Stimulated activated CD4-positive, alpha-beta T cell treated with anti-CD3 and anti-CD28 coated beads, Interleukin-1b, Interleukin-23, amount 100 ng/mL, for 24 hours (primary cell): ENCODE results near the gene ITGA11.

Experiments
- DNase-seq, 4 experiments: peaks; one replicate each; pipeline ENCODE4 v3.0.0-alpha.2; 2020; ENCODE audit warnings: low read depth in 4 of 4, low spot score in 1 of 4

ITGA11 gene

GRCh38 chr15:68333775-68334470, 98.0 kb downstream of the ITGA11 start:
- no peak for DNase-seq

GRCh38 chr15:68332266-68332665, 99.7 kb downstream of the ITGA11 start:
- DNase-seq, result no peak

- DNase-seq, result no peak
Measured at GRCh38 chr15:68330901-68331300, 101.1 kb downstream of the ITGA11 start.

- no peak for DNase-seq
Measured at GRCh38 chr15:68330416-68330815, 101.5 kb downstream of the ITGA11 start.

- no peak for DNase-seq
Measured at GRCh38 chr15:68328964-68329363, 103.0 kb downstream of the ITGA11 start.

- no peak for DNase-seq
Measured at GRCh38 chr15:68328443-68328842, 103.5 kb downstream of the ITGA11 start.

- DNase-seq, result no peak
Measured at GRCh38 chr15:68326711-68327354, 105.1 kb downstream of the ITGA11 start.

GRCh38 chr15:68325726-68326125, 106.2 kb downstream of the ITGA11 start:
- no peak for DNase-seq

- no peak for DNase-seq
Measured at GRCh38 chr15:68322796-68323195, 109.2 kb downstream of the ITGA11 start.

GRCh38 chr15:68321229-68321628, 110.7 kb downstream of the ITGA11 start:
- DNase-seq, result no peak

GRCh38 chr15:68319997-68320396, 112.0 kb downstream of the ITGA11 start:
- no peak for DNase-seq

- no peak for DNase-seq
Measured at GRCh38 chr15:68318931-68319909, 112.7 kb downstream of the ITGA11 start.

- no peak for DNase-seq
Measured at GRCh38 chr15:68318008-68318835, 113.7 kb downstream of the ITGA11 start.

GRCh38 chr15:68317281-68318007, 114.5 kb downstream of the ITGA11 start:
- DNase-seq, result no peak

GRCh38 chr15:68316061-68316804, 115.7 kb downstream of the ITGA11 start:
- DNase-seq, result no peak

GRCh38 chr15:68315495-68316031, 116.4 kb downstream of the ITGA11 start:
- no peak for DNase-seq

- no peak for DNase-seq
Measured at GRCh38 chr15:68315035-68315434, 116.9 kb downstream of the ITGA11 start.

GRCh38 chr15:68314563-68314962, 117.4 kb downstream of the ITGA11 start:
- DNase-seq, result no peak
